ENCODE results near the gene ZNF747. TPM values are rescaled to one million over a fixed set of nuclear protein-coding genes. Genes with fewer than 3 reads are reported as not detected.
"Not testable (repeated sequence)": the region's sequence is repeated elsewhere in the genome, so short reads cannot be mapped to it uniquely, and the experiment has no call there.

Gene ZNF747
- total and polyA plus RNA-seq, 2 donors (not counting 3 experiments of a cell fraction or from before 2014, with no cell fraction given): 6.4 to 7.2 TPM

DNA sequence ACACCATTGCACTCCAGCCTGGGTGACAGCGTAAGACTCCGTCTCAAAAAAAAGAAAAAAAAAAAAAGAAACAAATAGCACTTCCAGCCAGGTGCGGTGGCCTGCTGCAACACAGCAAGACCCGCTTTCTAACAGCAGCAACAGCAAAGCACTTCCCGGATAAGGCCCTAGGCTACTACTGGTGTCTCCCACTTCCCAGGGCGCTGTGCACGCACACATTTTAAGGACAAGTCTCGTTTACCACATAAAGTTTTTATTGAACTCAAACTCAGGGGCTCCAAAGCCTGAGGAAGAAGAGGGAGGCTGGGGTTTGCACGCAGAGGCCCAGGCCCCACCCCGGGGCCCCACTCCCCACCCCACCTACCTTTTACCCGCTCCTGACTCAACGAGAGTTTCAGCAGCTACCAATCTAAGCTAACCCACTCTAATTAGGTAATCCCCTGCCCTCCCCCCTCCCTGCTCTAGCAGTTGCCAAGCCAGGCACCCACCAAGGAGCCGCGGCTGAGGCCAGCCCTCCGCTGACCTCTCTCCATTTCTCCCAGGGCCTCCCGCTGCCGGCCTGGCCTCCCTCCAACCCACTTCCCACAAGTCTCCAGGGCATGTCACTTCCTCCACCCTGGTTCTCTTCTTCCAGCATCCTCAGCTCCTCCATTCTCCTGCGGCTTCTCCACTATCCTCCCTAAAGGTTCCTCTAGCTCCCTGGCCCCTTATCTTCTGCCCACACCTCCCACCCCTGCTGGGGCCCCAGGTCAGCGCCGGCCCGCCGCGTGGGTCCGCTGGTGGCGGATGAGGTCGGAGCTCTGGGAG lies 10.7 kb downstream of the ZNF747 start:
- no TSS peak for BruUV-seq (replicated peaks)
- no peak overlapping the region for H3K9ac ChIP-seq (replicated peaks; ENCODE audit: extremely low read depth, insufficient read depth, low read length)
- no peak overlapping the region for H2AFZ ChIP-seq (ENCODE audit: low read depth, low read length)
- H3K79me2 ChIP-seq (ENCODE audit: control insufficient read depth, insufficient read depth, low read length): no peaks in the 10 kb centered on the region
- no peak overlapping the region for H3K4me3 ChIP-seq (replicated peaks in 1 of 3; ENCODE audit: insufficient read depth in 1 of 3, low read depth in 1 of 3, low read length in 3 of 3)
- no peaks in the 10 kb centered on the region for H3K9me1 ChIP-seq (replicated peaks; ENCODE audit: control insufficient read depth, extremely low read depth, insufficient read depth, low read length)
- dilution Hi-C loops (cut with MboI; ENCODE audit: extremely low pct_ligation_motif_present, low sequenced_read_pairs): no loop called here
- no peak overlapping the region for H3K4me2 ChIP-seq (ENCODE audit: insufficient read depth, low read length)
- CTCF ChIA-PET: interaction anchor here (2.4 kb wide), 1 partner anchor 12 kb away, joined by 5 read pairs; no protein-coding TSS in a partner anchor
- H3K36me3 ChIP-seq (ENCODE audit: control insufficient read depth in 2 of 2, extremely low read depth in 1 of 2, insufficient read depth in 2 of 2, low read length in 2 of 2): no peaks in the 10 kb centered on the region
- H4K20me1 ChIP-seq (replicated peaks; ENCODE audit: control insufficient read depth, extremely low read depth, insufficient read depth, low read length): no peaks in the 10 kb centered on the region
- TF ChIP-seq FOS (IDR thresholded peaks at IDR 0.05; ENCODE audit: borderline replicate concordance, insufficient read depth, low read length): no peak
- no peak for TF ChIP-seq GATA2 (IDR thresholded peaks at IDR 0.05; ENCODE audit: insufficient read depth, insufficient read length, low read depth, low read length)
- TF ChIP-seq POLR2A (IDR thresholded peaks at IDR 0.05; ENCODE audit: low read depth, low read length): peak; percentile 57
- TF ChIP-seq MYC (IDR thresholded peaks at IDR 0.05; ENCODE audit: low read depth, low read length): no peak
- no peak for TF ChIP-seq MAX (IDR thresholded peaks at IDR 0.05; ENCODE audit: insufficient read depth, insufficient read length)
- no peak for TF ChIP-seq EZH2 (IDR thresholded peaks at IDR 0.05; ENCODE audit: borderline replicate concordance, low read depth, low read length, severe bottlenecking)
- no peaks in the 10 kb centered on the region for H3K27me3 ChIP-seq (ENCODE audit: control insufficient read depth in 2 of 2, insufficient read depth in 2 of 2, low read length in 2 of 2)
- no peak overlapping the region for H3K27ac ChIP-seq (ENCODE audit: insufficient read depth, low read depth, low read length)
- FAIRE-seq (no peak), DNase-seq (ENCODE audit: low read depth, low spot score) (no peak)
- no peaks in the 10 kb centered on the region for H3K9me3 ChIP-seq (replicated peaks; ENCODE audit: control insufficient read depth, insufficient read depth, low read length)
- H3K4me1 ChIP-seq (ENCODE audit: control insufficient read depth, extremely low read depth, insufficient read depth, low read length): peaks cover 4% of the 10 kb centered on the region
- POLR2A ChIA-PET: no interaction called here
- intact Hi-C loops (cut with micrococcal nuclease): no loop called here

DNA sequence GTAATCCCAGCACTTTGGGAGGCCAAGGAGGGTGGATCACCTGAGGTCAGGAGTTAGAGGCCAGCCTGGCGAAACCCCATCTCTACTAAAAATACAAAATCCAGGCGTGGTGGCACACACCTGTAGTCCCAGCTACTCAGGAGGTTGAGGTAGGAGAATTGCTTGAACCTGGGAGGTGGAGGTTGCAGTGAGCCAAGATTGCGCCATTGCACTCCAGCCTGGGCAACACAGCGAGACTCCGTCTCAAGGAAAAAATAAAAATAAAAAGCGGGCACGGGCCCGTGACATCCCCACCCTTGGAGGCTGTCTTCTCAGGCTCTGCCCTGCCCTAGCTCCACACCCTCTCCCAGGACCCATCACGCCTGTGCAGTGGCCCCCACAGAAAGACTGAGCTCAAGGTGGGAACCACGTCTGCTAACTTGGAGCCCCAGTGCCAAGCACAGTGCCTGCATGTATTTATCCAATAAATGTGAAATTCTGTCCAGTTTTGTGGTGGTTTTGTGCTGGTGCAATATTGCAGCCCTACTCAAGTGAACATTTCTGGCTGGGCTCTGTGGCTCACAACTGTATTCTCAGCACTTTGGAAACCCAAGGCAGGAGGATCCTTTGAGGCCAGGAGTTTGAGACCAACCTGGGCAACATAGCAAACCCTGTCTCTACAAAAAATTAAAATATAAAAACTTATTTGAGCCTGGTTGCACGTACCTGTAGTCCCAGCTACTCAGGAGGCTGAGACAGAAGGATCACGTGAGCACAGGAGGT lies 11.8 kb downstream of the ZNF747 start:
- H4K20me1 ChIP-seq (replicated peaks; ENCODE audit: control insufficient read depth, extremely low read depth, insufficient read depth, low read length); H3K4me2 ChIP-seq (ENCODE audit: insufficient read depth, low read length); H3K36me3 ChIP-seq (ENCODE audit: control insufficient read depth in 2 of 2, extremely low read depth in 1 of 2, insufficient read depth in 2 of 2, low read length in 2 of 2); H3K9ac ChIP-seq (replicated peaks; ENCODE audit: extremely low read depth, insufficient read depth, low read length); FAIRE-seq; H2AFZ ChIP-seq (ENCODE audit: low read depth, low read length); H3K27me3 ChIP-seq (ENCODE audit: control insufficient read depth in 2 of 2, insufficient read depth in 2 of 2, low read length in 2 of 2); H3K79me2 ChIP-seq (ENCODE audit: control insufficient read depth, insufficient read depth, low read length); H3K9me1 ChIP-seq (replicated peaks; ENCODE audit: control insufficient read depth, extremely low read depth, insufficient read depth, low read length); H3K27ac ChIP-seq (ENCODE audit: insufficient read depth, low read depth, low read length); H3K4me1 ChIP-seq (ENCODE audit: control insufficient read depth, extremely low read depth, insufficient read depth, low read length); dilution Hi-C loops (cut with MboI; ENCODE audit: extremely low pct_ligation_motif_present, low sequenced_read_pairs); H3K9me3 ChIP-seq (replicated peaks; ENCODE audit: control insufficient read depth, insufficient read depth, low read length); intact Hi-C loops (cut with micrococcal nuclease); DNase-seq (ENCODE audit: low read depth, low spot score); BruUV-seq (replicated peaks); H3K4me3 ChIP-seq (replicated peaks in 1 of 3; ENCODE audit: insufficient read depth in 1 of 3, low read depth in 1 of 3, low read length in 3 of 3); POLR2A ChIA-PET: not testable (repeated sequence)
- CTCF ChIA-PET: interaction anchor here (0.9 to 2.4 kb wide), 5 partner anchors 10 to 75 kb away, joined by 3 to 5 read pairs (median 3); no protein-coding TSS in a partner anchor
